ENCODE data around the gene CCDC92B.
"Not testable (repeated sequence)": the region's sequence is repeated elsewhere in the genome, so short reads cannot be mapped to it uniquely, and the experiment has no call there.

The CCDC92B gene

GRCh38 chr17:2795441-2796163 is 46.1 kb upstream of the CCDC92B start:
- no peak for DNase-seq (ENCODE audit: low read depth)
- no peak overlapping the region for H3K4me3 ChIP-seq (replicated peaks; ENCODE audit: low read depth, low read length)
- no peak for TF ChIP-seq CTCF (IDR thresholded peaks at IDR 0.05; ENCODE audit: low read length, missing control alignments)

- no peak for DNase-seq (ENCODE audit: low read depth)
- no peak for TF ChIP-seq CTCF (IDR thresholded peaks at IDR 0.05; ENCODE audit: low read length, missing control alignments)
- no peak overlapping the region for H3K4me3 ChIP-seq (replicated peaks; ENCODE audit: low read depth, low read length)
These were observed 44.8 kb upstream of the CCDC92B start for GRCh38 chr17:2794111-2794803.

- no peak overlapping the region for H3K4me3 ChIP-seq (replicated peaks; ENCODE audit: low read depth, low read length)
- TF ChIP-seq CTCF (IDR thresholded peaks at IDR 0.05; ENCODE audit: low read length, missing control alignments), result no peak
- no peak for DNase-seq (ENCODE audit: low read depth)
These were observed 43.1 kb upstream of the CCDC92B start for GRCh38 chr17:2792366-2793169.

GRCh38 chr17:2789700-2790099 is 40.2 kb upstream of the CCDC92B start:
- no peak for TF ChIP-seq CTCF (IDR thresholded peaks at IDR 0.05; ENCODE audit: low read length, missing control alignments)
- no peak overlapping the region for H3K4me3 ChIP-seq (replicated peaks; ENCODE audit: low read depth, low read length)
- DNase-seq (ENCODE audit: low read depth), result no peak

GRCh38 chr17:2786176-2786881 is 36.9 kb upstream of the CCDC92B start:
- no peak overlapping the region for H3K4me3 ChIP-seq (replicated peaks; ENCODE audit: low read depth, low read length)
- peak; percentile 83 for DNase-seq (ENCODE audit: low read depth)
- TF ChIP-seq CTCF (IDR thresholded peaks at IDR 0.05; ENCODE audit: low read length, missing control alignments), result peak; percentile 87

GRCh38 chr17:2785376-2785775 is 35.9 kb upstream of the CCDC92B start:
- DNase-seq (ENCODE audit: low read depth), result peak; percentile 18
- H3K4me3 ChIP-seq (replicated peaks; ENCODE audit: low read depth, low read length), result not testable (repeated sequence)

GRCh38 chr17:2784864-2785263 is 35.4 kb upstream of the CCDC92B start:
- DNase-seq (ENCODE audit: low read depth), result no peak
- TF ChIP-seq CTCF (IDR thresholded peaks at IDR 0.05; ENCODE audit: low read length, missing control alignments), result no peak
- H3K4me3 ChIP-seq (replicated peaks; ENCODE audit: low read depth, low read length), result no peak overlapping the region
